NB4 (cell line): ENCODE measurements around the gene SPSB3.

Experiments
- MYC ChIP-seq: IDR thresholded peaks from 2 replicates; pipeline ENCODE4 v1.6.1; 2011; ENCODE audit warnings: low read depth, low read length
- POLR2A ChIP-seq: IDR thresholded peaks from 2 replicates; pipeline ENCODE4 v1.6.1; 2011; ENCODE audit warnings: mild to moderate bottlenecking; ENCODE audit not compliant: insufficient read length; ENCODE audit errors: extremely low read depth
- TF ChIP-seq, protein P1 (sequence below): IDR thresholded peaks from one replicate; pipeline ENCODE4 v1.5.1; 2012; ENCODE audit warnings: low read depth, low read length
- TF ChIP-seq, protein P2 (sequence below): IDR thresholded peaks from 2 replicates; pipeline ENCODE4 v1.6.1; 2011; ENCODE audit warnings: low read depth, low read length

DNA sequence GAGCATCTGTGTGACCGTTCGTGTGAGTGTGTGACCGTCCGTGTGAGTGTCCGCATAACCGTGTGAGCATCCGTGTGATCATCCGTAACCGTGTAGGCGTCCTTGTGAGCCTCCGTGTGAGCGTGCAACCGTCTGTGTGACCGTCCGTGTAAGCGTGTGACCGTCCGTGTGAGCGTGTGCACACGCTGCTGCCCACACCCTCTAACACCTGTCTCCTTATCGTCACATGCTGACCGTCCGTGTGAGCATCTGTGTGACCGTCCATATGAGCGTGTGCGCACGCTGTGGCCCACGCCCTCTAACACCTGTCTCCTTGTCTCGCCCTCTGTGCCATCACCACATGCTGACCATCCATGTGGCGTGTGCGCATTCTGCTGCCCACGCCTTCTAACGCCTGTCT, 42.1 kb downstream of the SPSB3 start:
- TF ChIP-seq, protein P1, sequence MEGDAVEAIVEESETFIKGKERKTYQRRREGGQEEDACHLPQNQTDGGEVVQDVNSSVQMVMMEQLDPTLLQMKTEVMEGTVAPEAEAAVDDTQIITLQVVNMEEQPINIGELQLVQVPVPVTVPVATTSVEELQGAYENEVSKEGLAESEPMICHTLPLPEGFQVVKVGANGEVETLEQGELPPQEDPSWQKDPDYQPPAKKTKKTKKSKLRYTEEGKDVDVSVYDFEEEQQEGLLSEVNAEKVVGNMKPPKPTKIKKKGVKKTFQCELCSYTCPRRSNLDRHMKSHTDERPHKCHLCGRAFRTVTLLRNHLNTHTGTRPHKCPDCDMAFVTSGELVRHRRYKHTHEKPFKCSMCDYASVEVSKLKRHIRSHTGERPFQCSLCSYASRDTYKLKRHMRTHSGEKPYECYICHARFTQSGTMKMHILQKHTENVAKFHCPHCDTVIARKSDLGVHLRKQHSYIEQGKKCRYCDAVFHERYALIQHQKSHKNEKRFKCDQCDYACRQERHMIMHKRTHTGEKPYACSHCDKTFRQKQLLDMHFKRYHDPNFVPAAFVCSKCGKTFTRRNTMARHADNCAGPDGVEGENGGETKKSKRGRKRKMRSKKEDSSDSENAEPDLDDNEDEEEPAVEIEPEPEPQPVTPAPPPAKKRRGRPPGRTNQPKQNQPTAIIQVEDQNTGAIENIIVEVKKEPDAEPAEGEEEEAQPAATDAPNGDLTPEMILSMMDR: no peak
- TF ChIP-seq POLR2A: no peak
- TF ChIP-seq, protein P2, sequence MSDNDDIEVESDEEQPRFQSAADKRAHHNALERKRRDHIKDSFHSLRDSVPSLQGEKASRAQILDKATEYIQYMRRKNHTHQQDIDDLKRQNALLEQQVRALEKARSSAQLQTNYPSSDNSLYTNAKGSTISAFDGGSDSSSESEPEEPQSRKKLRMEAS: no peak
- no peak for TF ChIP-seq MYC
